ENCODE measurements around the gene LONP1.

The LONP1 gene

DNA sequence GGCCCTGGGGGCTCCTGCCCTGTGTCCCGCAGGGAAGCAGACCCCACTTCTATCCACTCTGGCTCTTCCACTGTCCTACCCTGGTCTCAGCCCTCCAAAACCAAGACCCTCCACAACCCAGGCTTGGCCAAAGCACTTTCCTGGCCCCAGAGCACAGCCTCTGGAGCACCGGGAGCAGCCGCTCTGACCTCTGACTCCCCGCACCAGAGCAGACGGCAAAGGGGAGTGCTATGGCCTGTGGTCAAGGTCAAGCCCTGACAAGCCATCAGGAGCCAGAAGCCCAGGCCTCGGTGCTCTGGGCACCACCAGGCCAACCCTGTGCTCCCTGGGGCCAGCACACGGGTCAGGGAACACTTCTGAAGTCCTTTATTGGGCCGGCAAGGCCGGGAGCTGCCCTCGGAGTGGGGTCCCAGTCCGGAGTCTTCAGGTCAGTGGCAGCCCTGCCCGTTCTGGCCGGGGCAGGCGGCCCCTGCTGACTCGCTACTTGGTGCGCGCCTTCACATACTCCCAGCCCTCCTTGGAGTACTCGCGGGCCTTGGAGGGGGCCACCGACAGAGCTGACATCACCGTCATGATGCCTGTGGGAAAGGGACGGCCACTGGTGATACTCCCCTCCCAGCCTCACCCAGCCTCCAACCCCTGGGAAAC lies 41.8 kb downstream of the LONP1 start:
- DNase-seq (ENCODE audit: low spot score): no peak

DNA sequence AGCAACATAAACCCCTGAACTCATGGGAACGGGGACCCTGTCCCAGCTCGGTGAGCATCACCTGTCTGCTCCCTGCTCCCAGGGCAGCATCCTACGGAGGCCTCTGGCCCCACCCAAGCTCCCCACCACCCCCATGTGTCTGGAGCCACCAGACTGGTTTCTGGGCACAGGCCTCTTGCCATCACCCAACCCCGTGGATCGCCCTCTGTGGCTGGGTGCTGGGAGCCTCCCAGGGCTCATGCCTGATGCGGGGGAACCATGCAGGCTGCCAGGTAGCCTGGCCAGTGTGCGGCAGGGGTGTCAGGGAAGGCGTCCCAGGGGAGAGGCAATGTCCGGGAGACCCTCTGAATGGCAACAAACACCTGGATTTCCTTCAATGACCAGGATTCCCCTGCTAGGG lies 42.4 kb downstream of the LONP1 start:
- no peak for DNase-seq (ENCODE audit: low spot score)

DNA sequence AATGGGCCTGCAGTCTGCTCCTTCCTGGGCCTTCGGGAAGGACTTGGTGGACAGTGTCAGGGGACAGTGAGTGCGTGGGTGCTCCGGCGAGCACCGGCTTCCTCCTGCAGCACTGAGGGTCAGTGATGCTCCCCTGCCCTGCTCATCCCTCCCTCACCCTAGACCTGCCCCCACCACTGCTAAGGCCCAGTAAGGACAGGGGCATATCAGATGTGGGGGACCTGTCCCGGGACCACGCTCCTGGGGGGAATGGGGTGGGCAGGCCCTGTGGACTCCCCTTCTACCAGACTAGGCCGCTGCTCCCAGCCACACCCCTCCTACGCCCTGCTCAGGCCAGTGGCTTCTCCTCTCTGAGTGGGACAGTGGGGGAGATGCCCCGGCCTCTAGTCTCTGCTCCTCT lies 42.8 kb downstream of the LONP1 start:
- DNase-seq (ENCODE audit: low spot score): no peak

DNA sequence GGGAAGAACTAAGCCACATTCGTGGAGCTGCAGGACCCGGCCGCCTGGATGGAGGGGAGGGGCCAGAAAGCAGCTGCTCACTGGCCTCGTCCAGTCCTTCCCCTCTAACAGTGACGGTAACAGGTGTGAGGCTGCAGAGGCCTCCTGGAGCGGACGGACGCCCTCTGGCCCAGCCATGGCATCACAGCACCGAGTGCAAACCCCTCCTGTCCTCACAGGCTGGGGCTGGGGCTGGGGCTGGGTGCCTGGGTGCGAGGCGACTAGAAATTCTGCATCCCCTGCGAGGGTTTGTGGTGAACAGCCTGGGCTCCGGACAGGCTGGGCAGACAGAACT lies 43.2 kb downstream of the LONP1 start:
- DNase-seq (ENCODE audit: low spot score): no peak

DNA sequence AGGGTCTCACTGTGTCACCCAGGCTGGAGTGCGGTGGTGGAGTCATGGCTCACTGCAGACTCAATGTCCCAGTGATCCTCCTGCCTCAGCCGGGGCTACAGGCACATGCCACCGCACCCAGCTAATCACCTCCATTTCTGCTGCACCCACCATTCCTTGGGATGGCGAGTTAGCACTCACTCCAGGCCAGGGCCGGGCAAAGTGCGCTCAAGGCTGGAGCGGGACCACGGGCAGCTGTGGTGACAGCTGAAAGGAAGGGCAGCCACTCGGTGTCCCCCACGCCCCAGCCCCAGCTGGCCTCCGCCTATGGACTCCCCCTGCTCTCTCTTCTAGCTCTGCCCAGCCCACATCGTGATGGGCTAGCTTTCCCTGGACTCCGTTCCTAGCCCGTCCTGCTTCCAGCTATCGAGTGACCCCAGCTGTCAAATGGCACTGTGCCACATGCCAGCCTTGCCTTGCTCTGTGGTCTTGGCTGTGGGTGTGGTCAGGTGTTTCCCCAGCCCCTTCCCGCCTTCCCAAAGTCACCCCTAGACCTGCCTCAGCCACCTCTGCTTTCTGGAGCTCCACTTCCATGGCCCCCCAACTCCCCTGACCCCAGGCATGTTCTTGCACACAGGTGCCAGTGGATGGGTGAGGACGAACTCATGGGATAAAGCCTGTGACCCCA lies 43.7 kb downstream of the LONP1 start:
- DNase-seq (ENCODE audit: low spot score): no peak

DNA sequence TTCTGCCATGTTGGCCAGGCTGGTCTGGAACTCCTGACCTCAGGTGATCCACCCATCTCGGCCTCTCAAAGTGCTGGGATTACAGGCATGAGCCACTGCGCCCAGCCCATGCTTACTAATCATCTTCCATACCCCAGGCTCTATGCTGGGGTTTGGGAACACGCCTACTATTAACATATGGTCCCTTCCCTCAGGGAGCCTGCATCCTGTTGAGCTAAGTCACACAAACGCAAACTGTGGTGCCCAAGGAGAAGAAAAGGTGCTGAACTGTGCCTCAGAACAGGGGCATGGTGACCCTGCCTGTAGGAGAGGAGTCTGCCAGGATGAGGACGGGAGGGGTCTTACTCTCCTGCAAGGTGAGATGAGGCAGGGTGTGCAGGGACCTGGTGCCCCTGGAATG lies 45.2 kb downstream of the LONP1 start:
- DNase-seq (ENCODE audit: low spot score): no peak

DNA sequence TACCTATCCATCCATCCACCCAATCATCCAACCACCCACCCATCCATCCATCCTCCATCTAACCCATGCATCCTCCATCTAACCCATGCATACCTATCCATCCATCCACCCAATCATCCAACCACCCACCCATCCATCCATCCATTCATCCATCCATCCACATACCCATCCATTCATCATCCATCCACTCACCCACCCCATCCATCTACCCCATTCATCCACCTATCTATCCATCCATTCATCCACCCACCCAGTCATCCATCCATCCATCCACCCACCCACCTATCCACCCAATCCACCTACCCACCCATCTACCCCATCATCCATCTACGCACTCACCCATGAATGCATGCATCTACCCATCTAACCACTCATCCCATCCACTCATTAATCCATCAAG lies 46.2 kb downstream of the LONP1 start:
- no peak for DNase-seq (ENCODE audit: low spot score)

DNA sequence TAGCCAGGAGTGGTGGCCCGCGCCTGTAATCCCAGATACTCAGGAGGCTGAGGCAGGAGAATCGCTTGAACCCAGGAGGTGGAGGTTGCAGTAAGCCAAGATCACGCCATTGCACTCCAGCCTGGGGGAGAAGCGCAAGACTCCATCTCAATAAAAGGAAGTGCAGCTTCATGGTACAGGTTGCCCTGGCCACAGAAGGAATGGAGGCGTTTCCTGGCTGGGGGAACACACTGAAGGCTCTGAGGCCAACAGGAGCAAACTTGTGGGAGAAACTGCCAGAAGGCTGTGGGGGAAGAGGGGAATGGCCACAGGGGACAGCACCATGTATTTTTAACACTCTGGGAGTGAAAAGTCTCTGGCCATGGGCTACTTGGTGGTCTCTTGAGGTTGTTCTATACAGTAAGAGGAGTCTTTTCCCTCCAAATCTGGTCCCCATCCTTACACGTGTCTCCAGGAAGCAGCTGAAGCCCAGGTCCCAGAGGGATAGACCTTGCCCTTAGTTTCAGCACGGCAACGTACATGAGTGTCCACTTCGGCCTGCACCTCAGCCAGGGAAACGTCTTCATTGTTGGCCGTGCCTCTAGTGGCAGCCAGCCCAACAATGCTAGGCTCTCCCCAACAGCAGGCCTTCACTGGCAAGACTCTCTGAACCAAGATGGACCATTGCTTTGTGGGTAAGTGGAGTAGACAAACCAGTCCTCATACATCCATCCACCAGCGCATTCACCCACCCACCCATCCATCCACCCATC lies 47.1 kb downstream of the LONP1 start:
- DNase-seq (ENCODE audit: low spot score): no peak

DNA sequence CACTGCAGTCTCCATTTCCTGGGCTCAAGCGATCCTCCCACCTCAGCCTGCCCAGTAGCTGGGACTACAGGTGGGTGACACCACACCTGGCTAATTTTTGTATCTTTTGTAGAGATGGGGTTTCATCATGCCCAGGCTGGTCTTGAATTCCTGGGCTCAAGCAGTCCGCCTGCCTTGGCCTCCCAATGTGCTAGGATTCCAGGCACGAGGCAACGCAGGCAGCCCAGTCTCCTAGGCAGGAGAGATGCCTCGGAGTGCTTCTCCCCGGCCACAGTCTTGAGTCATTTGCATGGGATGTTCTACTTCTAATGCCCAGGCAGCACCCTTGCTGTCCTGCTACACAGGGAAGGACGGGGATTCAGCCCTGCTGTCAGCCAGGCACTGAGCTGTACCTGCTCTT lies 48.3 kb downstream of the LONP1 start:
- no peak for DNase-seq (ENCODE audit: low spot score)

DNA sequence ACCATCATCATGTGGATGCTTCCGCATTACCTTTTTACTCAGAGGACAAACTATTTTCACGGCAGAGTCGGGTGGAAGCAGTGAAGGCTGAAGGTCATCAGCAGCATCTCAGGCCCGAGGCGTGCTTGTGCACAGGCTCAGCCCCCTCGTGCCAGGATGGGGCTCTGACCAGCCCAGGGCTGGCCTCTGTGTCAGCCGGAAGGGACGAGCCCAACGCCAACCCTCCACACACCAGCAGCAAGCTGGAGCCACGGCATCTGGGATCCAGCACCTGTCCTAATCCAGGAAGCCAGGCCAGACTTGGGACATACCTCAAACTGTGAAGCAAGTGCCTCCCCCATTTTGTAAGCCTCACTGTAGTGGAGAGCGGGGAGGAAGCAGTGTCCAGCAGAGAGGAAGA lies 50.7 kb downstream of the LONP1 start:
- DNase-seq (ENCODE audit: low spot score): no peak

DNA sequence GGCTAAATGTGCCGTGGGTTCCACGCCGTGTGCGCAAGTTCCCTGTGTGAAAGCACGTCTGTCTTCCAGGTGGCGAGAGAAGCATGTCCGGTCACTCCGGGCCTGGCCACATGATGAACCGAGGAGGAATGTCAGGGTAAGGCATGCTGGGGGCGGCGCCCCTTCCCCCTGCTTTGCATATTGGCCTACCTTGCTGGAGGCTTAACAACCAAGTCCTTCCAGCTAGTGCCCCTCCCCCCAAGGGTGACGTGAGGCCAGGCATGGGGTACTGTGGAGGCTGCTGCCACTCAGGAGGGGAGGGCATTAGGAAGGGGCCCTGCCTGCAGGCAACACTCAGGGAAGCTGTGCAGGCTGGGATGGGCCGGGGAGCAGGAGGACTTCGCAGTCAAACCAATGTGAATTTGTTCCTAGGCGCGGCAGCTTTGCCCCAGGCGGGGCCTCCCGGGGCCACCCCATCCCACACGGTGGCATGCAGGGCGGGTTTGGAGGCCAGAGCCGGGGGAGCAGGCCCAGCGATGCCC lies 52.1 kb downstream of the LONP1 start:
- no peak for DNase-seq (ENCODE audit: low spot score)

DNA sequence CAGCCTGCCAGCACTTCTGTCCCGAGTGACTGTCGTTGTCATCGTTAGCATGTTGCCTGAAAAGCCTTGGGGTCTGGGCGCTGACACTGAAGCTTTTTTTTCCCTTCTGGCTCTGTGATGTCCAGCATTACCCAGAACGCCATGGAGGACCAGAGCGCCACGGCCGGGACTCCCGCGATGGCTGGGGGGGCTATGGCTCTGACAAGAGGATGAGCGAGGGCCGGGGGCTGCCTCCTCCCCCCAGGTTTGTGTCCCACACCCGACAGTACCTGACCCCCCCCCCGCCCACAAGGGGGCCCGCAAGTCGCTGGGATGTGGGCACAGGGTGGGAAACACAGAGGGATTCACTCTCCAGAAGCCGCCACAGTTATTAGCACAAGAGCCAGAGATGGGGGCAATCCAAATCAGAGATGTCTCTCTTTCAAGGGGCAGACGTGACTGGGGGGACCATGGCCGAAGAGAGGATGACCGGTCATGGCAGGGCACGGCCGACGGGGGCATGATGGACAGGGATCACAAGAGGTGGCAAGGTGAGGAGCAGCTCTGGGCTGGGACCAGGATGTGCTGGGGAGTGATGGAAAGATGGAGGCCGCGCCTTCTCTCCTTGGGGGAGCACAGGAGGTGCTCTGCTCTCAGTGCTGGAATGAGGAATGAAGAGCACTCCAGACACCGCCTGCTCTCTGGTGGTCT lies 52.9 kb downstream of the LONP1 start:
- no peak for DNase-seq (ENCODE audit: low spot score)

DNA sequence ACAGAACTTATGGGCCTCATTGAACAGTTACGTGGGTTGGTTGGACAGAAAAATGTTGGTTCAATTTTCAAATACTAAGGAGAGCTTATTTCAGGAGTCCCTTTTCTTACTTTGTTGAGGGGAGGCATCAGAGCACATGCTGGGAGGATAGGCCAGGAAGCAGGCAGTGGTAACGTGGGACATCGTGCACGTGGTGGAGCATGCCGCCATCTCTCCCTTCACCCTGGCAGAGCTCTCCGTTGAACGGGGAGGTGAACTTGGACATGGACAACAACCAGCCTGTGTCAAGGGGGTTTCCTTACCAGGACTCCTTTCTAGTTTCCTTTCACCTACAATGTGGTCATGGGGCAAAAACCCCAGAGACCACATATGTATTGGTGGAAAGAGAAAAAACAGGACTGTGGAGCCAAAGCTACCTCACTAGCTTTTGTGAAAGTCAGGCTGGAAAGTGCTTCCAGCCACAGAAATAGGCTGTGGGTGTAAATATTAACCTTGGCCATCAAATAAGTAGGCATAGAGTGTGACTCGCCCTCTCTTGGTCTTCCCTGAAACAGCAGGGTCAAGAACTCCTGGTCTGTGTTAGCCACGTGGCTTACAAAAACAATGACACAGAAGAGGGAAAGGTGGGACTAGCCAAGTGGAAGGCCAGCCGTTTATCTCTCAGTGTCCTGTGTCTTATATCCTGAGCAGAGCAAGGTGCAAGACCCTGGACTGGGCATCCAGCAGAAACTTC lies 54.0 kb downstream of the LONP1 start:
- DNase-seq (ENCODE audit: low spot score): no peak

DNA sequence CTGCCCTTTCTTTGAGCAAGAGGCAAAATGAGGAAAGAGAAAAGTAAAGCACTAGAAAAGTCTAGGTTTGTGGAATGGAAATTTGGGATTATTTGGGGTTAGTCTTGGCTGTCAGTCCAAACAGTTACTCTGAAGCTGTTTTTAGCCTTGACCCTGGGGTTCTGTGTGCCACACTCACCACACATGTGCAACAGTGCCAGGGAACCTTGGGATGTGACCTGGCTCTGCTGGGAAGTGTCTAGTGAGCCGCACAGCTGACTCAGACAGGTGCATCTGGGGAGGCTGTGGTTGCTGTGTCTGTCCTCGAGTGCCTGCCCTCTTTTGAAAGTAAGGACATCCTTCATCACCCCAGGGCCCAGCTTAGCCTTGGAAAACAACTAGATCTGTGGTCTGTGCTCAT lies 55.4 kb downstream of the LONP1 start:
- no peak for DNase-seq (ENCODE audit: low spot score)

DNA sequence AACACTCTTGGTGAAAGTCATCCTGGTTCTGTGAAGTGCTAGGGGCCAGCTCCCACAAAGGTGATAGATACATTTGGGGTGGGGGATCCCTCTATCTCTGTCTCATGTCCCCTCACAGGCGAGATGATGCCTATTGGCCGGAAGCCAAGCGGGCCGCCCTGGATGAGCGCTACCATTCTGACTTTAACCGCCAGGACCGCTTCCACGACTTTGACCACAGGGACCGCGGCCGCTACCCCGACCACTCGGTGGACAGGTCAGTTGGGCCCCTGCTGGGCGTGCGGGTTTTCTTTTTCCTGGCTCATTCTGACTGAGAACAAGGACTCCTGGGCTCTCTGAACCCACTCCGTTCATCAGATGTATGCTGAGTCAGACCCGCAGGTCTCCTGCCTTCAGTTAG lies 56.0 kb downstream of the LONP1 start:
- no peak for DNase-seq (ENCODE audit: low spot score)

DNA sequence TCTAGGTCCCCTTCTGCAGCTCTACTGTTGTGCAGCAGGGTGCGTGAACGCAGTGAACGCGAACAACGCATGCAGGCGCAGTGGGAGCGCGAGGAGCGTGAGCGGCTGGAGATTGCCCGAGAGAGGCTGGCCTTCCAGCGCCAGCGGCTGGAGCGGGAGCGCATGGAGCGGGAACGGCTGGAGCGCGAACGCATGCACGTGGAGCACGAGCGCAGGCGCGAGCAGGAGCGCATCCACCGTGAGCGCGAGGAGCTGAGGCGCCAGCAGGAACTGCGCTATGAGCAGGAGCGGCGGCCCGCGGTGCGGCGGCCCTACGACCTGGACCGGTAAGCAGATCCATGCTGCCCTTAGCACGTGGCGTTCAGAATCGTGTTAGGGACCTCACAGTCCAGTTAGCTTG lies 58.5 kb downstream of the LONP1 start:
- DNase-seq (ENCODE audit: low spot score): no peak

DNA sequence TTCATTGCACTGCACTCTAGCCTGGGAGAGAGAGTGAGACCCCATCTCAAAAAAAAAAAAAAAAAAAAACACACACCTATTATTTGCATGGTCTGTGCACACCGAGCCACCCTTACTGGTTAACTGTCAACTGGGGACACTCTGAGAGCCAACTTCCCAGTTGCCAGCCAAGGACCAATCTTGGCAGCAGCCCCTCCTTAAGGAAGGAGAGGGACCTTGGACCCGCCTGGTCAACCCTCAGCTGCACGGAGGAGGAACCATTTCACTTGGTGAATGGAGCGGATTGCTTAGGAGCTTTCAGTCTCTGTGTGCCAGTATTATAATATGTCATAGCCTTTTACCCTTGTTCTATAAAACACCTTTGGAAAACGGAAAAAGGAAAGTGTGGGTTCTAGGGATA lies 64.5 kb downstream of the LONP1 start:
- DNase-seq (ENCODE audit: low spot score): no peak

DNA sequence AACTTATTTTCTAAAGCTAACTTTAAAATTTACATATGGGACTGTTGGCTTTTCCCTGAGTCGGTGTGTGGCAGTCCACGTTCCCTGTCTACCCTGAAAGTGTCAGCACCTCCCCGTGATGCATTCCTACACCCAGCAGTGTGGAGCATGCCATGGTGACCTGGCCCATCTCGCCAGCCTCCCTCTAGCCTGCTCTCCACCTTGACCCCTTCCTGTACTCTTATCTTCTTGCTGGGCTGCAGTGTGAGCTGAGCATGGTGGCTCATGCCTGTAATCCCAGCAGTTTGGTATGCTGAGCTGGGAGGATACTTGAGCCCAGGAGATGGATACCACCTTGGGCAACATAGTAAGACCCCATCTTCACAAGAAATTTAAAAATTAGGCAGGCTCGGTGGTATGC lies 65.0 kb downstream of the LONP1 start:
- no peak for DNase-seq (ENCODE audit: low spot score)

DNA sequence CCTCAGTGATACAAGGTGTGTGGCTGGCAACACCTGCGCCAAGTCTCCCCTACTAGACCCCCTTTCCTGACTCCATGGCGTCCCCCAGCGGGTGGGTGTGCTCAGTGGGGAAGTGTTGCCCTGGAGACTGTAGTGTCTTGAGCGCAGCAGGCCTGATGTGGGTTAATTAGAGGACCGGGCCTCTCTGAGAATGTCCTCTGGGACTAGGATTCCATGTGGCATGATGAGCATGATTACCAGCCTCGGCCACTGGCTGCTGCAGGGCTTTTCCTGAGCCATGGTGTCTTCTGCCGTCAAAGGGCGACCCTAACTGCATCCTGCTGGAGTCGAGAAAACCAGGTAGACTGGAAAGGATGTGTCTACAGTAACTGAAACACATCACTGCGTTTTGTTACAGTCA lies 67.7 kb downstream of the LONP1 start:
- no peak for DNase-seq (ENCODE audit: low spot score)

DNA sequence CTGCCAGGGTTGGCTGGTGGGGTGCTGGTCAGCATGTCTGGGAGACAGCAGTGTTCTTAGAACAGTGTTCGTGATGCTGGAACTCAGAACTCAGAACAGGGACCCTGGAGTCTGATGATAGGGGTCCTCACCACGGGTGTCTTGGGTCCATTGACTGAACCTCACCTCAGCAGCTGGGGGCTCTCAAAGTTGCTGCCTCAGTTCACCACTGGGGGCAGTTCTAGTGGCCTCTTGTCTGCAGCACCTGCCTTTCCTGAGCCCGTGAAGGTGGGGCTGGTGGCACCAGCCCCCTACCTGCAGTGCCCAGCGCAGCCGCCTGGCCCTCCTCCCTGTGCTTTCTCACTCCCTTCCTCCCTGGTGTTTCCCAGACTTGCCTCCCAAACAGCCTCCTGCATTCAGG lies 68.6 kb downstream of the LONP1 start:
- DNase-seq (ENCODE audit: low spot score): no peak

DNA sequence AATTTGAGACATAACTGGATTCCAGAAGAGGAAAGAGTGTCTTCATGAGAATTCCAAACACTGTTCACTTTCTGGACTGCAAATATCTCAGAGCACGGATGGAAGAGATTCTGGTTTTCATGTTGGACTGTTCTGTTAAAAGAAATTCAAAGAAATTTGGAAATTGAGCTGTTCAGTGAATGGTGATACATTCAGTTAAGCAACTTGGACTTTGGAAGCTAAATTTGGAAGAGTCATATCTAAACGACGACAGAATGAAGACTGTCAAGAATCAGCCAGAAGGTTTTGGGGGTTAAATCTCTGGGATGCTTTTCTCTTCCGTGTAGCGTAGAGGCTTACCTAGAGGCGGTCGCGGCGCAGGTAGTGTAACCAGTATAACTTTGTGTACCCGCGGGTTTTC lies 71.5 kb downstream of the LONP1 start:
- DNase-seq (ENCODE audit: low spot score): no peak

DNA sequence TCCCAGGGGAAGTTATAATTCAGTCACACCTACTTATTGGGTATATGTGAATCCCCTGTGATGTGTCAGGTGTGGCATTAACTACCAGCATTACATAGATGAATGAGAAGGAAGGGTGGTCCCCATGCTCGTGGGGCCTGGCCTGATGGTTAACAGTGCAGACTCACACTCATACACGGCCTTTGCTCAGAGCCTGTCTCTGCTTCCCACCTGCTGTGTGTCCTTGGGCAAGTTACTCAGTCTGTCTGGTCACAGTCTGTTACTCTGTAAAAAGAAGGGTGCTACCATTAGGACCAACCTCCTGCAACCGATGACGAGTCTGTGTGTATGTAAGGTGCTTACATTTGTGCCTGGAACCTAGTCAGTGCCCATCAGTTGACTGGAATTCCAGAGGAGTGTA lies 73.2 kb downstream of the LONP1 start:
- no peak for DNase-seq (ENCODE audit: low spot score)

All from hematopoietic multipotent progenitor cell treated with erythropoietin and hydrocortisone succinate and interleukin-3 and kit ligand, for 15 days (in vitro differentiated cells).